HepG2 (cell line): ENCODE data around the gene NVL. TPM values are rescaled to one million over a fixed set of nuclear protein-coding genes. Genes with fewer than 3 reads are reported as not detected.

Experiments used
- ATAC-seq: fragments of 200-7000 bp; cut with Tn5 transposase; 3 replicates; pipeline ENCODE4 v1.9.1; 2020; ENCODE audit warnings: mild to moderate bottlenecking, moderate library complexity
- BruUV-seq: library from RNA; stranded (reverse); fragments of 400-500 nt; replicated peaks from 2 replicates; lab custom pipeline; 2021; lab: Mats Ljungman, UMichigan
- CTCF ChIA-PET: fragments of 300-600 bp; formaldehyde crosslinking; extraction: SDS; loops from one replicate; lab custom pipeline; 2021; ENCODE audit warnings: low total read pairs, inconsistent platforms, low intra/inter-chr PET ratio; lab: Yijun Ruan, JAX
- POLR2A ChIA-PET: fragments of 350-600 bp; sonication (Branson Sonifier 250); formaldehyde crosslinking; loops from one replicate; lab custom pipeline; 2020; ENCODE audit warnings: antibody characterized with exemption, inconsistent platforms; lab: Yijun Ruan, JAX
- DNase-seq: peaks from one replicate; pipeline ENCODE4 v3.0.0-alpha.2; 2015; ENCODE audit warnings: low spot score
- FAIRE-seq: peaks from 3 replicates; lab custom pipeline; 2011; peaks lifted over from hg19 to GRCh38; lab: Jason Lieb, UNC
- H2AFZ ChIP-seq: one replicate; pipeline ENCODE4 v1.6.1; 2011; ENCODE audit warnings: low read length, inconsistent platforms
- H3K27ac ChIP-seq: fragments of 300-600 bp; 3 replicates; pipeline ENCODE4 v1.8.0; 2011; ENCODE audit warnings: mixed run types, mild to moderate bottlenecking, mixed read lengths, low read length, inconsistent platforms; ENCODE audit not compliant: insufficient read depth; ENCODE audit errors: extremely low read length
- H3K27me3 ChIP-seq, 2 experiments: fragments of 200-600 bp in 1 of 2; 2 replicates in 1 of 2; 3 replicates in 1 of 2; pipeline versions ENCODE4 v1.6.0 to v1.8.0; 2011; ENCODE audit warnings: low read length in 2 of 2, mild to moderate bottlenecking in 2 of 2, moderate library complexity in 2 of 2, inconsistent platforms in 1 of 2; ENCODE audit not compliant: insufficient read depth in 2 of 2, control insufficient read depth in 1 of 2
- H3K36me3 ChIP-seq, 2 experiments: fragments of 200-600 bp in 1 of 2; replicated peaks in 1 of 2; 2 replicates in 1 of 2; 3 replicates in 1 of 2; pipeline versions ENCODE4 v1.5.1 to v1.8.0; 2011; ENCODE audit warnings: low read length in 2 of 2, inconsistent platforms in 1 of 2; ENCODE audit not compliant: insufficient read depth in 2 of 2, control insufficient read depth in 1 of 2
- H3K4me1 ChIP-seq: 2 replicates; pipeline ENCODE4 v1.5.1; 2012; ENCODE audit warnings: low read length, inconsistent platforms; ENCODE audit not compliant: insufficient read depth
- H3K4me2 ChIP-seq: 2 replicates; pipeline ENCODE4 v1.6.0; 2011; ENCODE audit warnings: low read depth, low read length, inconsistent platforms
- H3K4me3 ChIP-seq, 3 experiments: fragments of 200-600 bp in 1 of 3; sonication (generic), shearing (Covaris generic) in 1 of 3; replicated peaks in 1 of 3; 2 replicates each; pipeline ENCODE4 v1.5.1; 2011 to 2016; ENCODE audit warnings: low read length in 3 of 3, inconsistent platforms in 2 of 3, low read depth in 2 of 3, mild to moderate bottlenecking in 2 of 3, control low read depth in 1 of 3, mixed read lengths in 1 of 3; ENCODE audit not compliant: insufficient read depth in 1 of 3
- H3K79me2 ChIP-seq: one replicate; pipeline ENCODE4 v1.6.1; 2011; ENCODE audit warnings: low read length, inconsistent platforms; ENCODE audit not compliant: insufficient read depth
- H3K9ac ChIP-seq: 2 replicates; pipeline ENCODE4 v1.6.0; 2011; ENCODE audit warnings: mild to moderate bottlenecking, low read depth, low read length, inconsistent platforms; ENCODE audit not compliant: insufficient read depth
- H3K9me3 ChIP-seq: 2 replicates; pipeline ENCODE4 v1.5.1; 2012; ENCODE audit warnings: mild to moderate bottlenecking, low read length
- H4K20me1 ChIP-seq: 2 replicates; pipeline ENCODE4 v1.6.0; 2011; ENCODE audit warnings: inconsistent platforms, mild to moderate bottlenecking, low read length, moderate library complexity; ENCODE audit not compliant: insufficient read depth
- ATF2 ChIP-seq: sonication (generic); formaldehyde crosslinking; IDR thresholded peaks from 2 replicates; pipeline ENCODE4 v1.4.0; 2020; ENCODE audit warnings: missing genetic modification reagents
- BATF2 ChIP-seq: sonication (generic); formaldehyde crosslinking; IDR thresholded peaks from 2 replicates; pipeline ENCODE4 v1.8.0; 2022; ENCODE audit warnings: mild to moderate bottlenecking, missing genetic modification reagents, moderate library complexity
- CAMTA2 ChIP-seq: sonication (generic); formaldehyde crosslinking; IDR thresholded peaks from 2 replicates; pipeline ENCODE4 v1.4.0; 2020; ENCODE audit warnings: mild to moderate bottlenecking, missing genetic modification reagents, borderline replicate concordance
- CEBPB ChIP-seq: IDR thresholded peaks from 2 replicates; pipeline ENCODE4 v1.6.1; 2011; ENCODE audit warnings: low read depth, low read length, improper control_type of control experiment, borderline replicate concordance
- DRAP1 ChIP-seq: IDR thresholded peaks from 2 replicates; pipeline ENCODE4 v1.6.1; 2016; ENCODE audit warnings: missing genetic modification reagents, missing compliant biosample characterization
- HDAC6 ChIP-seq: fragments of 200-600 bp; sonication (generic); IDR thresholded peaks from 2 replicates; pipeline ENCODE4 v1.7.0; 2017; ENCODE audit warnings: mild to moderate bottlenecking, antibody characterized with exemption, low read length, low read depth
- HNF4G ChIP-seq, 2 experiments: sonication (generic) in 1 of 2; formaldehyde crosslinking in 1 of 2; IDR thresholded peaks; 2 replicates each; pipeline versions ENCODE4 v1.4.0 to v1.6.1; 2011 to 2020; ENCODE audit warnings: borderline replicate concordance in 2 of 2, low read depth in 2 of 2, mild to moderate bottlenecking in 2 of 2, low read length in 1 of 2, missing genetic modification reagents in 1 of 2, moderate library complexity in 1 of 2
- LBX2 ChIP-seq: sonication (generic); formaldehyde crosslinking; IDR thresholded peaks from 2 replicates; pipeline ENCODE4 v1.5.0; 2020; ENCODE audit warnings: missing genetic modification reagents, mild to moderate bottlenecking, borderline replicate concordance
- LCORL ChIP-seq, 2 experiments: fragments of 450-650 bp in 1 of 2; sonication (generic) in 1 of 2; formaldehyde crosslinking in 1 of 2; IDR thresholded peaks; 2 replicates each; pipeline versions ENCODE4 v1.5.0 to v1.6.1; 2017 to 2020; ENCODE audit warnings: antibody characterized with exemption in 1 of 2, missing genetic modification reagents in 1 of 2
- MTA3 ChIP-seq: sonication (generic); formaldehyde crosslinking; IDR thresholded peaks from 2 replicates; pipeline ENCODE4 v1.4.0; 2020; ENCODE audit warnings: missing genetic modification reagents
- NCOA5 ChIP-seq: sonication (generic); formaldehyde crosslinking; IDR thresholded peaks from 2 replicates; pipeline ENCODE4 v1.4.0; 2020; ENCODE audit warnings: missing genetic modification reagents
- PHB2 ChIP-seq: fragments of 450-650 bp; IDR thresholded peaks from 2 replicates; pipeline ENCODE4 v1.6.1; 2018; ENCODE audit not compliant: partially characterized antibody
- RBM39 ChIP-seq: fragments of 200-400 bp; formaldehyde crosslinking; IDR thresholded peaks from one replicate; pipeline ENCODE4 v1.6.1; 2018; ENCODE audit warnings: antibody characterized with exemption, mild to moderate bottlenecking, low read depth, low read length; ENCODE audit not compliant: poor library complexity, severe bottlenecking
- U2AF2 ChIP-seq: fragments of 200-400 bp; formaldehyde crosslinking; IDR thresholded peaks from 2 replicates; pipeline ENCODE4 v1.6.1; 2017; ENCODE audit warnings: low read depth, mild to moderate bottlenecking, low read length
- ZBTB14 ChIP-seq: sonication (generic); formaldehyde crosslinking; IDR thresholded peaks from 2 replicates; pipeline ENCODE4 v1.4.0; 2020; ENCODE audit warnings: missing genetic modification reagents
- WGBS: methylation state at CpG from one replicate; pipeline ENCODE4 v1.1.6; 2017; ENCODE audit warnings: low lambda C conversion rate; 5-methylcytosine and 5-hydroxymethylcytosine counted together
- in situ Hi-C: cut with HindIII; loops from 2 replicates; pipeline ENCODE4 v1.10.0; 2017; ENCODE audit warnings: low pct_unique_long_range_greater_than_20kb; ENCODE audit not compliant: extremely low pct_ligation_motif_present
- intact Hi-C: fragments of 100-400 bp; cut with micrococcal nuclease; formaldehyde crosslinking; loops from one replicate; pipeline ENCODE4 v1.10.0; 2022; ENCODE audit not compliant: unreplicated experiment
- polyA plus RNA-seq, 8 experiments: library from polyadenylated mRNA; depleted of rRNA in 3 of 8; stranded (reverse) in 7 of 8; unstranded in 1 of 8; fragments of >200 nt; fragmentation: Illumina TruSeq in 4 of 8; extraction: Trizol in 4 of 8; gene quantifications; 2 replicates each; pipeline versions ENCODE4 v1.2.1 to v1.2.3, GENCODE V29; 2011 to 2016; ENCODE audit warnings: low read depth in 4 of 8, missing spikeins in 1 of 8, mixed read lengths in 1 of 8; ENCODE audit not compliant: insufficient read depth in 1 of 8
- total RNA-seq, 5 experiments: library from RNA; depleted of rRNA; stranded (reverse); fragments of >200 nt; fragmentation: Illumina TruSeq; extraction: Trizol; gene quantifications; 2 replicates each; pipeline ENCODE4 v1.2.3, GENCODE V29; 2016; ENCODE audit warnings: low read depth in 1 of 5

The NVL gene
- total and polyA plus RNA-seq, 2 of the 13 experiments (the other 11 are each of a cell fraction or from before 2014, with no cell fraction given), result 8.3 to 21.0 TPM

GRCh38 chr1:224203243-224204016, 126.5 kb downstream of the NVL start:
- WGBS, result 38% methylated on average over 7 of the region's 8 CpGs
- BruUV-seq, result no TSS peak
- in situ Hi-C loops, result no loop called here
- no peaks in the 10 kb centered on the region for H3K27me3 ChIP-seq
- H3K4me2 ChIP-seq, result no peak overlapping the region
- no peak overlapping the region for H3K4me3 ChIP-seq
- H2AFZ ChIP-seq, result no peak overlapping the region
- no peak for FAIRE-seq
- H3K9ac ChIP-seq, result no peak overlapping the region
- no peak for DNase-seq
- peaks cover 55% of the 10 kb centered on the region for H3K4me1 ChIP-seq
- ChIA-PET CTCF (interaction anchor here (0.8 kb wide), 1 partner anchor 145 kb away, joined by 3 read pairs; no protein-coding TSS in a partner anchor), POLR2A (no interaction called here)
- no peak for ATAC-seq
- no peak overlapping the region for H3K27ac ChIP-seq
- H3K9me3 ChIP-seq, result no peaks in the 10 kb centered on the region
- no peaks in the 10 kb centered on the region for H4K20me1 ChIP-seq
- no peaks in the 10 kb centered on the region for H3K36me3 ChIP-seq
- intact Hi-C loops, result no loop called here
- no peaks in the 10 kb centered on the region for H3K79me2 ChIP-seq
- TF ChIP-seq LCORL (IDR thresholded peaks at IDR 0.05) (no peak), LCORL (CRISPR knock-in tag; IDR thresholded peaks at IDR 0.05) (no peak), PHB2 (no peak), BATF2 (CRISPR knock-in tag) (no peak), CAMTA2 (CRISPR knock-in tag) (no peak), HNF4G (IDR thresholded peaks at IDR 0.05; ENCODE audit: borderline replicate concordance, low read depth, low read length) (no peak), HNF4G (CRISPR knock-in tag; IDR thresholded peaks at IDR 0.05; ENCODE audit: borderline replicate concordance, low read depth) (no peak), DRAP1 (no peak), U2AF2 (no peak), CEBPB (no peak), RBM39 (no peak), NCOA5 (no peak), MTA3 (no peak), LBX2 (CRISPR knock-in tag) (no peak), ATF2 (CRISPR knock-in tag) (no peak), HDAC6 (no peak), ZBTB14 (no peak)
